GM12892 (cell line): ENCODE results near the gene TANGO2. TPM values are rescaled to one million over a fixed set of nuclear protein-coding genes. Genes with fewer than 3 reads are reported as not detected.

ENCODE experiments used
- DNase-seq: peaks from one replicate; pipeline ENCODE4 v3.0.0; 2011; ENCODE audit not compliant: insufficient read length
- FAIRE-seq: peaks from 2 replicates; lab custom pipeline; 2011; peaks lifted over from hg19 to GRCh38; lab: Jason Lieb, UNC
- POLR2A ChIP-seq: IDR thresholded peaks from 2 replicates; pipeline ENCODE4 v1.6.1; 2011; ENCODE audit warnings: low read depth, low read length, control low read depth
- POLR2AphosphoS5 ChIP-seq: IDR thresholded peaks from 2 replicates; pipeline ENCODE4 v1.6.1; 2011; ENCODE audit warnings: low read depth, low read length, control low read depth
- TAF1 ChIP-seq: IDR thresholded peaks from 2 replicates; pipeline ENCODE4 v1.6.1; 2011; ENCODE audit warnings: low read depth, mild to moderate bottlenecking, control low read depth, low read length, borderline replicate concordance
- polyA plus RNA-seq: library from polyadenylated mRNA; unstranded; fragments of >200 nt; gene quantifications from one replicate; pipeline ENCODE4 v1.2.1, GENCODE V29; 2012; ENCODE audit warnings: missing spikeins, inconsistent platforms; ENCODE audit not compliant: missing spikeins

The TANGO2 gene, protein sequence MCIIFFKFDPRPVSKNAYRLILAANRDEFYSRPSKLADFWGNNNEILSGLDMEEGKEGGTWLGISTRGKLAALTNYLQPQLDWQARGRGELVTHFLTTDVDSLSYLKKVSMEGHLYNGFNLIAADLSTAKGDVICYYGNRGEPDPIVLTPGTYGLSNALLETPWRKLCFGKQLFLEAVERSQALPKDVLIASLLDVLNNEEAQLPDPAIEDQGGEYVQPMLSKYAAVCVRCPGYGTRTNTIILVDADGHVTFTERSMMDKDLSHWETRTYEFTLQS
- polyA plus RNA-seq = 14.9 TPM

- FAIRE-seq (peak; percentile 99), DNase-seq (peak; percentile 98)
- peak; percentile 62; the same call in 1 of the 2 replicates for TF ChIP-seq TAF1
- TF ChIP-seq POLR2AphosphoS5 = peak; percentile 70; the same call in 1 of the 2 replicates
- peak; percentile 89 for TF ChIP-seq POLR2A
Observed at GRCh38 chr22:20020533-20021195, at the start of gene TANGO2. Gene TANGO2 (plus strand): TSS chr22:20021110. CDS start chr22:20036799, 15,689 bp downstream.

- DNase-seq = no peak
- no peak for FAIRE-seq
- no peak for TF ChIP-seq TAF1
- TF ChIP-seq POLR2AphosphoS5 = no peak
- no peak for TF ChIP-seq POLR2A
Observed at GRCh38 chr22:19971276-19972124, 49.4 kb upstream of the TANGO2 start.

DNA sequence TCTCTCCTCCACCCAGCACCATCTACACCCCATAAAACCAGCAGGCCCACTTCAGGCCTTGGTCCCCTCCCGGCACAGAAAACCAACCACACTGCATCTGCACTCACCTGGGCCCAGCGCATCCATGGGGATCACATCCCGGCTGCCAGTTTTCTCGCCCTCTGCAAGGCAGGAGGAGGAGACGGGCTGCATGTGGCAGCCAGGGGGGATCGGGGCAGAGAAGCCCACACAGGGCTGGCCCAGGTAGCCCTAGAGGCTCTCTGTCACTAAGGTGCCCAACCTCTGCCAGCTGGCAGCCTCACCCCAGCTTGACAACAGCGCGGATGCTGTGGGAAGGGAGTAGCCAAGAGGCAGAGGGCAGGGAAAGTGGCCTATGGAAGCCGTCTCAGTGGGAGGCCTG lies 48.7 kb upstream of the TANGO2 start:
- FAIRE-seq (no peak), DNase-seq (no peak)
- TF ChIP-seq POLR2A (no peak), POLR2AphosphoS5 (no peak), TAF1 (no peak)

GRCh38 chr22:19972652-19973550 lies 48.0 kb upstream of the TANGO2 start:
- FAIRE-seq = no peak
- TF ChIP-seq POLR2AphosphoS5 = no peak
- TF ChIP-seq TAF1 = no peak
- TF ChIP-seq POLR2A = no peak
- DNase-seq = no peak

GRCh38 chr22:19973551-19974267 lies 47.2 kb upstream of the TANGO2 start:
- no peak for FAIRE-seq
- TF ChIP-seq POLR2AphosphoS5 (no peak), TAF1 (no peak), POLR2A (no peak)

DNA sequence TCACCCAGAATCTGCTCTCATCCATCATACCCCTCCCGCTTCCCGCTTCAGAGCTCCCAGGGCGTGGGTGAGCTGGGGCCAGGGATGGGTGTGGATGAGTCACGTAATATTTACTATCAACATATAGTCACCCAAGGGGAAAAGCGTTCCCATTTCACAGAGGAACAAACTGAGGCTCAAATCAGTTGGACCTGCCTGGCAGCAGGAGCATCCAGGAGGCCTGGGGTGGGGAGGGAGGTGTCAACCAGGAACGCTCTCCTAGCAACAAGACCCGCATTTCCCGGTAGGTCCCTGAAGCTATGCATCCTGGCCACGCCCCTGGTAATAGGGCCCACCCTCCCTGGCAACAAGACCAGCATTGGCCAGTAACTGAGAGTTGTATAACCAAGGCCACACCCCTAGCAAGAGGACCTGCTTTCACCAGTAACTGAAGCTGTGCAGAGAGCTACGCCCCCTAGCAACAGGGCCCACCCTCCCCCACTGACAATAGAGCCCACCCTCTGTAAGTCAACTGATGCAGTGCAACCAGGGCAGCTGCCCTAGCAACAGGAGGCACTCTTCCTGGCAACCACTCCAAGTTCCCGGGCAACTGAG lies 46.5 kb upstream of the TANGO2 start:
- FAIRE-seq (peak; percentile 57), DNase-seq (peak; percentile 81)
- TF ChIP-seq POLR2A = no peak
- TF ChIP-seq POLR2AphosphoS5 = no peak
- TF ChIP-seq TAF1 = no peak

More at GRCh38 chr22:19973551-19974267, 47.2 kb upstream of the TANGO2 start:
- no peak for DNase-seq

DNA sequence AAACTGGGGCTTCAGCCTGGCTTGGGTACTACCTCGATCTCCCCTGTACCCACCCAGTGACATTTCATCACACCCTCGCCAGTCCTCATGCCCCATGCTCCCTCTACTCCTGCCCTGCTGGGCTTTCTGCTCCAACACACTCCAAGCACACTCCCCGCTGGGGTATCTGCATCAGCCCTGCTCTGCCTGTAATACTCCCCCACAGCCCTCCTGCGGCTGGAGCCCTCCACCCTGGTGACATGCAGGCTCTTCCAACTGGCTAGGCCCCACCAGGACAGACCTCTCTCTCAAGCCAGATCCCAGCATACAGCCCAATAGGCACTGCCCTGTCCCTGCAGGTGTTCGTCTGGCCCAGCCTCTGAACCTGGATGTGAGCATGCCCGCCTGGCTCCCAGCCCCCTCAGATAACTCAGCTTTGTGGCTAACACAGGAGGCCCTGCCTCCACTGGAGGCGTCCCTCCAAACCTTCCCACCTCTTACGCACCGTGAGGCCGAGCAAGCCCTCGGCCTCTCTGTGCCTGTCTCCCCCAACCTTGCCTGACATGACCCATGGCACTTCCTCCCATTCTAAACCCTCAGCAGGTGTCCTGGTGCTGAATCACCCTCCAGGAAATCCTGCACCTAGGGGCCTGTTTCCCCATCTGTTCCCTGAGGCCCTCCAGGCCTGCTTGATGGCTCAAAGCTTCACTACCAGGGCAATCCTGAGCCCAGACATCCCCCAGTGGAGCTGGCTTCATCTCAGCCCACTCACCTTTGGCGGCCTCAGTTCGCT lies 45.8 kb upstream of the TANGO2 start:
- FAIRE-seq = no peak
- DNase-seq = no peak
- TF ChIP-seq TAF1 = no peak
- no peak for TF ChIP-seq POLR2A
- no peak for TF ChIP-seq POLR2AphosphoS5

- FAIRE-seq = no peak
- TF ChIP-seq TAF1 = no peak
- no peak for TF ChIP-seq POLR2AphosphoS5
- no peak for TF ChIP-seq POLR2A
- DNase-seq = no peak
Observed at GRCh38 chr22:19975707-19976035, 45.2 kb upstream of the TANGO2 start.

DNA sequence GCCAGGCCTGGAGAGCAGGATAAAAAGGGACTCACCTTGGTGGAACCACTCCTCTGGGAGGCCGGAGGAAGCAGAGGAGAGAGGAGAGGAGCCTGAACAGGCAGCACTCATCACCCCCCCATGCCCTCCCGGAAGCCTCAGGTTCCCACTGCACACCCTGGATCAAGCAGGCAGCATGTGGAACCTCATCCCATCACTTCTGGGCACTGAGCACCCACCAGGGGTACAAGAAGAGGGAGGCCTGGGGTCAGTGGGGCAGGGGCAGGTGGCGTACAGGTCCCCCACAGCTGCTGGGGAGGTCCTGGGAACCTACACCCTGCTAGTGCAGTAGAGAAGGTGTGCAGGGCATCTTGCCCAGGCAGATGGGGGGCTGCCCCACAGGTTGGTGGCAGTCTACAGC lies 44.2 kb upstream of the TANGO2 start:
- TF ChIP-seq TAF1 = no peak
- TF ChIP-seq POLR2AphosphoS5 = no peak
- TF ChIP-seq POLR2A = no peak
- DNase-seq = no peak
- FAIRE-seq = no peak
